ENCODE measurements around the gene IP6K2. TPM values are rescaled to one million over a fixed set of nuclear protein-coding genes. Genes with fewer than 3 reads are reported as not detected.

The IP6K2 gene
- total and polyA plus RNA-seq, 2 of the 13 experiments (the other 11 are each of a cell fraction or from before 2014, with no cell fraction given): 85.5 to 112 TPM

DNA sequence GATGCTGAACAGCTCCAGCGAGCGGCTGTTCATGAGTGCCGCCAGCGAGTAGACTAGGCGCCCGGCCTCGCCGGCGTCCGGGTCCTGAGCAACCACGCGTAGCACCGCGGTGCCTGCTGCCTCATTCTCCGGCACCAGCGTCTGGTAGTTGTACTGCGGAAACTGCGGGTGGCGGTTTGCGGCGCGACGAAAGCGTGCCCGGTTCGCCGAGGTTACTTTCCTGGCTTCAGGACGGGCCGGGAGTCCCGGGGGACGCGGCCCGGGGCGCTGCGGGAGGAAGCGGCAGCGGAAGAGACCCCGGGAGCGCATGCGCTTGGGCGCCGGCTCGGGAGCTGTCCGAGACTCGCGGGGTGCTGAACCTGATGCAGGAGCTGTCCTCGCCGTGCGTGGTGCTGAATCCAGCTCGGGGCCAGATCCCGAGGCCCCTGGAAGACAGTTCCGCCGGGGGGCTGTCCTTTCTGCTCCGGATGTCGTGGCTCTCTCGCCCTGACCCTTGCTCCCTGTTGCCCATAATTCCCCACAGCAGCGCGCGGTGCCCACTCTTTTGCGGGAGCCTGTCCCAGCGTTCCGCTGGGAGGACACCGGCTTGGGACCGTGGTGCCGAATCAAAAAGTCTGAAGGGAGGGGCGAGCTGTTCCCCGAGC is 55.4 kb downstream of the IP6K2 start (continued):
- TF ChIP-seq AHDC1 (CRISPR knock-in tag; IDR thresholded peaks at IDR 0.05; ENCODE audit: borderline replicate concordance): peak; percentile 99
- peak; percentile 100 for TF ChIP-seq ZNF530 (CRISPR knock-in tag; IDR thresholded peaks at IDR 0.05; ENCODE audit: low read depth)
- peak; percentile 99 for TF ChIP-seq THRA (CRISPR knock-in tag; IDR thresholded peaks at IDR 0.05; ENCODE audit: borderline replicate concordance)
- TF ChIP-seq ZNF263 (CRISPR knock-in tag; IDR thresholded peaks at IDR 0.05): peak; percentile 97
- TF ChIP-seq ONECUT2 (CRISPR knock-in tag; IDR thresholded peaks at IDR 0.05): peak; percentile 97
- peak; percentile 100 for TF ChIP-seq CREB3 (CRISPR knock-in tag; IDR thresholded peaks at IDR 0.05)
- TF ChIP-seq FOXJ3 (CRISPR knock-in tag; IDR thresholded peaks at IDR 0.05; ENCODE audit: borderline replicate concordance): peak; percentile 98
- TF ChIP-seq ZNF557 (CRISPR knock-in tag; IDR thresholded peaks at IDR 0.05): peak; percentile 100
- peak; percentile 99 for TF ChIP-seq MTA3 (CRISPR knock-in tag; IDR thresholded peaks at IDR 0.05)
- TF ChIP-seq PAWR (CRISPR knock-in tag; IDR thresholded peaks at IDR 0.05; ENCODE audit: borderline replicate concordance): peak; percentile 100
- TF ChIP-seq PTBP1 (IDR thresholded peaks at IDR 0.05; ENCODE audit: low read depth, low read length, poor library complexity, severe bottlenecking): no peak
- TF ChIP-seq ZNF124 (CRISPR knock-in tag; IDR thresholded peaks at IDR 0.05): peak; percentile 100
- TF ChIP-seq KAT7 (CRISPR knock-in tag; IDR thresholded peaks at IDR 0.05; ENCODE audit: borderline replicate concordance): peak; percentile 99
- no peak; the same call in 1 of the 2 replicates for TF ChIP-seq NR2F2 (IDR thresholded peaks at IDR 0.05; ENCODE audit: borderline replicate concordance, low read depth)
- peak; percentile 59; the same call in 1 of the 2 replicates for TF ChIP-seq ZFX (CRISPR knock-in tag; IDR thresholded peaks at IDR 0.05; ENCODE audit: low read depth)
- TF ChIP-seq KDM6A (CRISPR knock-in tag; IDR thresholded peaks at IDR 0.05; ENCODE audit: low read depth): peak; percentile 79
- TF ChIP-seq ATRX (CRISPR knock-in tag; IDR thresholded peaks at IDR 0.05; ENCODE audit: borderline replicate concordance): peak; percentile 98
- TF ChIP-seq ARNT (IDR thresholded peaks at IDR 0.05): no peak
- TF ChIP-seq WIZ (CRISPR knock-in tag; IDR thresholded peaks at IDR 0.05): peak; percentile 100
- peak; percentile 100 for TF ChIP-seq HOXA7 (CRISPR knock-in tag; IDR thresholded peaks at IDR 0.05)
- peak; percentile 100 for TF ChIP-seq SP140L (CRISPR knock-in tag; IDR thresholded peaks at IDR 0.05; ENCODE audit: borderline replicate concordance)
- peak; percentile 98 for TF ChIP-seq MYC (CRISPR knock-in tag; IDR thresholded peaks at IDR 0.05; ENCODE audit: borderline replicate concordance)
- TF ChIP-seq ZNF232 (CRISPR knock-in tag; IDR thresholded peaks at IDR 0.05; ENCODE audit: borderline replicate concordance): peak; percentile 100
- peak; percentile 93 for TF ChIP-seq DRAP1 (CRISPR knock-in tag; IDR thresholded peaks at IDR 0.05)

Measured in HepG2 (cell line).